LHCN-M2 (cell line): Measurements from ENCODE around the gene PHKB. TPM values are rescaled to one million over a fixed set of nuclear protein-coding genes. Genes with fewer than 3 reads are reported as not detected.
"Not testable (repeated sequence)": the region's sequence is repeated elsewhere in the genome, so short reads cannot be mapped to it uniquely, and the experiment has no call there.

Source experiments
- DNase-seq: peaks from one replicate; pipeline ENCODE4 v3.0.0-alpha.2; 2012; ENCODE audit warnings: low read depth
- total RNA-seq: library from RNA; depleted of rRNA; stranded (reverse); fragments of >200 nt; gene quantifications from 2 replicates; pipeline ENCODE4 v1.2.3, GENCODE V29; 2014

PHKB gene
- total RNA-seq, 1 experiment from 2014 or later: 35.2 TPM

DNA sequence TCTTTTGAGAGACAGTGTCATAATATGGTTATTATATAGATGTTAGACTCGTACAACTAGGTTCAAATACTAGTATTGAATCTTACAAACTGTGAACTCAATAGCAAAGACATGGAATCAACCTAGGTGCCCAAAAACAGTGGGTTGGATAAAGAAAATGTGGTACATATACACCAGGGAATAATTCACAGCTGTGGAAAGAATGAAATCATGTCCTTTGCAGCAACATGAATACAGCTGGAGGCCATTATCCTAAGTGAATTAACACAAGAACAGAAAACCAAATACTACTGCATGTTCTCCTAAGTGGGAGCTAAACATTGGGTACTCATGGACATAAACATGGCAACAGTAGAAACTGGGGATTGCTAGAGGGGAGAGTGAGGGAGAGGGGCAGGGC, 8.1 kb downstream of the PHKB start:
- no peak for DNase-seq

DNA sequence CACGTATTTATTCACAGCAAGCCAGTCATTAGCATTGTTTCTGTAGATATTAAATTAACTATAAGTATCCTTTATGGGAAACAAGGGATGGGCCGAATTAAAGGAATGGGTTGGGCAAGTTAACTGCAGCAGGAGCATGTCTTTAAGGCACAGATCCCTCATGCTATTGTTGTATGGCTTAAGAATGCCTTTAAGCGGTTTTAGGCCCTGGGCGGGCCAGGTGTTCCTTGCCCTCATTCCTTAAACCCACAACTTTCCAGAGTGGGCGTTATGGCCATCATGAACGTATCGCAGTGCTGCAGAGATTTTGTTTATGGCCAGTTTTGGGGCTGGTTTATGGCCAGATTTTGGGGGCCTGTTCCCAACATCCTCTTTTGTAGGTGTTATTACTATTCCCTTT, 9.1 kb downstream of the PHKB start:
- no peak for DNase-seq

DNA sequence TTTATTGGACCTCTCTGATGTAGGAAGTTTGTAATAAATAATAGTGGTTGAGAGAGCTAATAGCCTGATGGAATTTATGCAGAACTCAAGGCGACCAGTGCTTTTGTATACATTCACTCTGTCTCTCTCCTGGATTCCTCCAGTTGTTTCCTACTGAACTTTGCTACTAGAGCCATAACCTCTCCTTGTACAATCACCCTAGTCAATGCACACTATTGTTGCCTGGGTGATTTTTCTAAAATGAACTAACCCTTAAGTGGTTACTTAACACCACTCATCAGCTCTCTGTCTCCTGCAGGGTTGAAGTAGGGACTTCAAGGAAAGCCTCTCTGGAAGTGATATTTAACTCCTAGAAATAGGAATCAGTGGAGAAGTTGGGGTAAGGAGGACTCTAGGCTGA, 9.7 kb downstream of the PHKB start:
- DNase-seq: no peak

DNA sequence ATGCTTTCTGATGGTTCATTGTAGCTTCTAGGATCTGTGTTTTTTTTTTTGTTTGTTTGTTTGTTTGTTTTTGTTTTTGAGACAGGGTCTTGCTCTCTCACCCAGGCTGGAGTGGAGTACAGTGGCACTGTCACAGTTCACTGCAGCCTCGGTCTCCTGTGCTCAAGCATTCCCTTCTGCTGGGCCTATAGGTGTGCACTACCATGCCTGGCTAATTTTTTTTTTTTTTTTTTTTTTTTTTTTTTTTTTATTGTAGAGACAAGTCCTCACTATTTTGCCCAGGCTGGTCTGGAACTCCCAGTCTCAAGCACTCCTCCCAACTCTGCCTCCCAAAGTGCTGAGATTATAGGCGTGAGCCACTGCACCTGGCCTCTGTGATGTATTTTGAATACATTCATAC, 11.9 kb downstream of the PHKB start:
- DNase-seq: not testable (repeated sequence)

GRCh38 chr16:47473792-47474191, 12.7 kb downstream of the PHKB start:
- DNase-seq: no peak

DNA sequence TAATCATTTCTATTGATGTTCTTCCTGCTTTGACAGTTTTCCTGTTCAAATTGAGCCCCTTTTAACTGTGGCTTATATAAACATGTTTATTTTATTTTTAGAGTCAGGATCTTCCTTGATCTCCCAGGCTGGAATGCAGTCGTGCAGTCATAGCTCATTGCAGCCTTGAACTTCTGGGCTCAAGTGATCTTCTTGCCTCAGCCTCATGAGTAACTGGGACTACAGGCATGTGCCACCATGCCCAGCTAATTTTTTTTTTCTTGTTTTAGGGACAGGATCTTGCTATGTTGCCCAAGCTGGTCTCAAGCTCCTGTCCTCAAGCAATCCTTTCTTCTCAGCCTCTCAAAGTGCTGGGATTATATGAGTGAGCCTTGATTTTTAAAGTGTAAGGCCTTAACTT, 14.7 kb downstream of the PHKB start:
- DNase-seq: peak; percentile 19

DNA sequence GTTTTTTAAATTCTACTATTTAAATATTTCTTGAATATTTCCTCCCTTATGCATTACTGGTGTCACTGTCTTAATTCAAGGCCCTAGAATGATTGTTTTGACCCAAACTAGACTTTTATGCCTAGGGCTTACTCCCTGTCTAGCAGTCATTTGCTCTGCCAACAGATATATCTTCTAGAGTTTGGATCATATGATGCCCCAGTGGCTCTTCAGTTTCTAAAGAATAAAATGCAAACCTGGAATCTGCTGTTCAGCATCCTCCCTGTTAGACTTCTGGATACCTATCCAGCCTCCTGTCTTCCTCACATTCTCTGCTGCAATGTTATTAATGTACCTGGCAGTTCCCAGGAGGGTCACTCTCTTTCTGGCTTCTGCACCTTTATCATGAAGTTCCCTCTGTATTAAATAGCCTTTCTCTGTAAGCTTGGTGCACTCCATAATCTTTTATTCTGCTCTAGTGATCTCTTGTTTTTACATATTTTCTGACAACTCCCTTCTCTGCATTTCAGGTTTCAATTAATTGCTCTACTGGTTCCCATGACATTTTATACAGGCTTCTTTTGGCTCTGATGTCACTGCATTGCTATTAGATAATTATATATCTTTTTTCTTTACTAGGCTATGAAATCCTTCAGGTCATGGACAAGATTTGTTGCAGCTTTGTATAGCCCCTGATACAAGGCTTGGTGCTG, 15.7 kb downstream of the PHKB start:
- DNase-seq: no peak

DNA sequence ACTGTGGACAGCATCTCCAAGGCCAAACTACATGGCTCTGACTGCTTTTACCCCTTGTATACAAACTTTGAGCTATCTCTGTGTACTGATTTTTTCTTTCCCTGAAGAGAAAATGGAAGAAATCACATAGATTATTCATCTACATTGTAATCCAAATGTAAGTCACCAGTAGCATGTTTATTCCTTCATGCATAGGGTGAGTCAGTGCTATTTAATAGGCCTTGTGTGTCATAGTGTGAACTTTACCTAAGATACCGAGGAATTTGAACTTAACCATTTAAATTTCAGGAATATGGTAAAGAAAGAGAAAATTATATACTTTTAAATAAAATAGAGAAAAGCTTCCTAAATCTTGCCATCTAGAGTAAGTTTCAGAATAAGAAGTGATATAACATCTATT, 16.5 kb downstream of the PHKB start:
- peak; percentile 29 for DNase-seq

DNA sequence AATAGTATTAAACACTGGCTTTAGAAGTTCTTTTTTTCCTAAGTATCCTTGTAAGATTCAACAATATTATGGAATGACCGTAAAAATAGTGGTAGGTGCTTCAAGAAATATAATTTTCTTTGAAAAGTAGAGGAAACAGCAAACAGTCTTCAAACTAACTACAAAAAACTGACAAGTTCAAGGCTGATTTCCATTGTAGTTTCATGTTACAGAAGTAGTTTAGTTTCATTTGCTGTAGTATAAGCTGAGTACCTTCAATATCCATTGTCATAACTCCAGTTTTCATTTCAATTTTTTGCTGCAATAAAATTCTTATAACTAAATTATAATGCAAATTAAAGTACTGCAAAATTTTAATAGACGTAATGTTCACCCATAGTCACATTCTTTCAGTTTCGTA, 19.3 kb downstream of the PHKB start:
- no peak for DNase-seq

DNA sequence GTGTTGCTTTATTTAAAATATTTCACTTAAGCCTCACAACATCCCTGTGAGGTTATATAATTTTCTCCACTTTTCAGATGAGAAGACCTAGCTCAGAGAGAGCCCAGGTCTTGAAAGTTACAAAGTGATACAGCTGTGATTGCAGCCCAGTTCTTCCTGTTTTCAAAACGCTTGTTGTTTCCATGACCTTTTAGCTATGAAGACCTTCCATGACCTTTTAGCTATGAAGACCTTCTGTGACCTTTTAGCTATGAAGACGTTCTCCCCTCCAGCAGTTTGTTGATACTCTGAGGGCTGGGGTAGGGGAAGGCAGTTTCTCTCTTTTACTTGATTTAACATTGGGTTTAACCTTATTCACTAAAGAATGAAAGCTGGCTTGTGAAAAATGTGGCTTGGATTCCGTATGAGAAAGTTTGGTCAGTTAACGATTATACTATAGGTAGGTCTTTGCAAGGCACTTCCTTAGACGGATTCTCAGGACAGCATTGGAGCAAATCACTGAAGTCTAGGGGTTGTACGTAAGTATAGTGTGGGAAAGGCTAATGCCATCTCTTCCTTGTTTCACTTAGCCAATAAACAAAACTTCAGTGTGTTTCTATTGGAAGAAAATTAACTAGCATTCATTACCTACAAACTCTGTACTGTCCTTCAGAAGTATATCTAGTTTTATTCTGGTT, 20.7 kb downstream of the PHKB start:
- DNase-seq: no peak

DNA sequence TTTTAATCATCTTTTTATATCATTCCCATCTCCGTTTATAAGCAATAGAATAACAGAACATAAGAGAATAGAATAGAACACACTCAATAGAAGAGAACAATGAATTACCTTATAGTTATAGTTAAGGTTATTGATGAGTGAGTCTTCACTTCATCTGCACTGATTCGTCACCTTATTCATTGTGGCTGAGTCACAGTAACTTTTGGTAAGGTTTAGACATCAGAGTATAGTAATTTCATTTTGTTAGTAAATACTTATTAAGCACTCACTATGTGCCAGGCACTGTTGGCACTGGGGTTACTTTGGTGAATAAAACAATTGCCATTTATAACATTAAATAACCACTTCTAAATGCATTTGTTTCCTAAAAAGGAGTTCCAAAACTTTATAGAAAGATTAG, 22.5 kb downstream of the PHKB start:
- DNase-seq: no peak

- no peak for DNase-seq
Measured at GRCh38 chr16:47486856-47487255, 25.7 kb downstream of the PHKB start.

DNA sequence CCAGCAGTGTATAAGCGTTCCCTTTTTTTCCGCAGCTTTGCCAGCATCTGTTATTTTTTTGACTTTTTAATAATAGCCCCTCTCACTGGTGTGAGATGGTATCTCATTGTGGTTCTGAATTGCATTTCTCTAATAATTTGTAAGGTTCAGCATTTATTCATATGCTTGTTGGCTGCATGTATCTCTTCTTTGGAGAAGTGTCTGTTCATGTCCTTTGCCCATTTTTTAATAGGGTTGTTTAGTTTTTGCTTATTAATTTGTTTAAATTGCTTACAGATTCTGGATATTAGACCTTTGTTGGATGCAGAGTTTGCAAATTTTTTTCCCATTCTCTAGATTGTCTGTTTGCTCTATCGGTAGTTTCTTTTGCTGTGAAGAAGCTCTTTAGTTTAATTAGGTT, 26.9 kb downstream of the PHKB start:
- no peak for DNase-seq

- DNase-seq: no peak
Measured at GRCh38 chr16:47490471-47490870, 29.3 kb downstream of the PHKB start.

- DNase-seq: no peak
Measured at GRCh38 chr16:47492036-47492427, 30.9 kb downstream of the PHKB start.

DNA sequence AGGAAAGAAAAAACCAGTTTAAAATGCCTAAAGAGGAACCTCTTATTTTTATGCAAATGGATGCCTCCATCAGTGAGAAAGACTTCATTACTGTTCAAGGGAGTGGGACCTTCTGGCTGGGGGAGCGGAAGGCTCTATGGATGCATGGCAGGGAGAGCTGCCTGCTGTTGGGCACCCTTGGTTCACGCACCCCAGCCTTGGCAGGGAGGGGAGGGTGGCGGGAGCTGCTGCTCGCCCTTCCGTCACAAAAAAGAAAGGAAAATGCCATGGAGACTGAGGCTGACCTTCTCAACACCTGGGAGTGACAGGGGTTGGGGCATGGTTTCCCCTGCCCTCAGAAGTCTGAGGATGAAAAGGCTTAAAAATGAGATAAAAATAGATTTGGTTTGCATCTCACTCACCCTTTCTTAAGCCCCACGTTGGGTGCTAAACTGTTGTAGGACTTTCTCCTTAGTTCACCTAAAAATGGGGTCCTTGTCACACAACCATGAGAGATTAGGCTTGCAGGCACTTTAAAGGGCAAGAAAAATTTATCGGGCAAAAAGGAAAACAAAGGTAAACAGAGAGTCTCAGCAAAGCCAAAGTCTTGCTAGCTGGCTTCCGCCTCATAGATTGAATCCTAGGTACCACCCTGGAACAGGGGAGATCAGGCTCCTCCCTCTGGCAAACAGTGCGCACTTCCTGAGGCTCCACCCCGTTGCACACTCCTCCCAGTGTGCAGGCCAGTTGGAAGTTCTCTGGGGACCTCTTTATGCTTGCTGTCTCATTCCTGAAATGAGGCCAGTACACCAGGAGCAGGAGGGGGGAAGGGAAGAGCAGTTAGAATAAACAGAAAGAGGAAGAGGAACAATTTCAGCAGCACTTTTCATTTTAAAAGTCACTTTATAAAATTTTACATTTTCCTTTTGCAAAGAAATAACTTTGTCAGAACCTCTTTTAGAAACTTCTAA, 31.6 kb downstream of the PHKB start:
- DNase-seq: peak; percentile 65

DNA sequence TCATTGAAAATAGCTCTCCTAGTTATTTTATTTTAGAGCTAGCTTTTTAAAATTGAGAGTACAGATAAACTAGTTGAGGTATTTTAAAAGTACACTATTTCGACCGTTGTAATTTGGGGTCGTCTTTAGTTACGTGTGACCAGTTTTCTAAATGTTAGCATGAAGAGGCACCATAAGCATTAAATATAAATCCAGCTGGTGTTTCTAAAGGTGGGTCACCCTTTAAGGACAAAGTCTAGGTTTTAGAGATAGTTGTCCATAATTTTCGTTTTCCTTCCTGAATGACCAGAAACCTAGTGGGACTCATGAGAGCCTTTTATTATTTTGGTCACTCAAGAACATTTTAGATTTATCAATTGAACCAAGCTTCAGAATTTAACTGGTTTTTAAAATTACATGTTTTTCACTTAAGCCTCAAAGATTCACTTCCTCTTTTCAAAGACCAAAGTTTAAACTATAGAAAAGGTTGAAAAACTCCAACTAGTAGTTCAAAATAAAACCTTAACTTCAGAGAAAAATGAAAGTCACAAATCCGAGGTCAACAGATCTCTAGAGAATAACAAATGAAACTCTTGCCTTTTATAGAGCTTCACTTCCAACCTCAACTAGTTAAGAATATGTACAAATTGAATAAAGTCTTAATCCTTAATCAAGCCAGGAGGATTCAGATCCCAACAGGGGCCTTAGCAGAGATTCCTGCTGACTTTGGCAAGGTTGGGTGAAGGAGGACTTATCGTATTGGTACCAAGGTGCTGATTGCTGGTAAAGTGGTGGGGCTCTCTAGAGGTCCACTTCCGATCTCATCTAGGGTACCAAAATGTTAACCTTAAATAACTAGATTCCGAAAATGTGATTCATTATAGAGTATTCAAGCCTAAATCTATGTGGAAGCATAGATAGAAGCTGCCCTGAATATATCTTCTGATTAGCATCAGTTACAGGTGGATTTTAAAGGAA, 32.5 kb downstream of the PHKB start:
- no peak for DNase-seq

DNA sequence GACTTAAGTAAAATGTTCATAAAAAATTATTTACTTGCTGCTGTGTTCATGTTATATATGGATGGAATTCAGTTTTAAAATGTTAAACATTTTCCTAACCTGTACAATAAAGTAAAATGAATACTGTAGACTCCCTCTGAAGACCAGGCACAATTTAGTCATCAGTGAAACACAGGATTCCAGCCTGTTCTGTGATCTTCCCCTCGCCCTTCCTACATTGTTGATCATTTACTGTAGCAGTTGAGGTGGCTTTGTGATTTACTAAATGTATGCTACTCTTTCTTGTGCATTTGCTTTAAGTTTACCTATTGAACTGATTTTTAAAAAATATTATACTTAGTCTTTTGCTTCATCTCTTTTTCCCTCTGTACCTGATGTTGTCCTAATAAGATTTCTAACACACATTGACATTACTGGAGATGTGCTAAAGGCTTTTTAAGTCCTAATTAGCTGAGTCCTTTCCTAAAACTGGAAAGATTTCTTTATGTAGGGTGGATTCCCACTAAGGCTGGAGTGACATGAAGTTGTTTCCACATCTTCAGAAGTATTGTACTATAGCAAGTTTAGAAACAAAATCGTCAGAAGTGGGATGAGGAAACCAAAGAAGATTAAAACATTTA, 38.1 kb downstream of the PHKB start:
- DNase-seq: no peak

DNA sequence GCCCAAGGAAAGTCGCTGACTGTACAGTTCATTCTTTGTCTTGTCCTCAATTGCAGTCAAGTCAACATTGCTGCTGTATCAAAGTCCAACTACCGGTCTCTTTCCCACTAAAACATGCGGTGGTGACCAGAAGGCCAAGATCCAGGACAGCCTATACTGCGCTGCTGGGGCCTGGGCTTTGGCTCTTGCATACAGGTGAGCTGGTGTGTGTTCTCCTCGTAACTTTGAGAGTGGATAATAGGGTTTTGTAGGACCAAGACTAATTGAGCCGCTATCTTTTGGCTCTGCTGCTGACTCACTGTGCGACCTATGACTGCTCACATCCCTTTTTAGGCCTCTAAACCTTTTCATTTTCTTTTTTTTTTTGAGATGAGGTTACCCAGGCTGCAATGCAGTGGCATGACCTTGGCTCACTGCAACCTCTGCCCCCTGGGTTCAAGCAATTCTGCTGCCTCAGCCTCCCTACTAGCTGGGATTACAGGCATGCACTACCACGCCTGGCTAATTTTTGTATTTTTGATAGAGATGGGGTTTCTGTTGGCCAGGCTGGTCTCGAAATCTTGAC, 38.7 kb downstream of the PHKB start:
- no peak for DNase-seq

DNA sequence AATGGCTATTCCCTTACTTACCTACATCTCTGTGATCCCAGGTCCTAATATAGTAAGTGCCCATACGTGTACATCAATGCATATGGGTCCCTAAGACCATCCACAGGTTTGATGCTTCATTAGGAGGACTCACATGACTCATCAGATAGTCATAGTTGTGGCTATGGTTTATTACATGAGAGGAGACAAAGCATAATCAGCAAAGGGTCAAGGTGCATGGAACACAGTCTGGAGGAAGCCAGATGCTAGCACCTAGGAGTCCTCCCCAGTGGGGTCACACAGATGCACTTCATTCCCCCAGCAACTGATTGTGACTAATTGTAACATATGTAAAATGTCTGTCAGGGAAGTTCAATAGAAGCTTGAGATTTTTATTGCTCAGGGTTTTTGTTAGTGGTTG, 42.8 kb downstream of the PHKB start:
- DNase-seq: peak; percentile 56
